ENCODE measurements around the gene EHD2. TPM values are rescaled to one million over a fixed set of nuclear protein-coding genes. Genes with fewer than 3 reads are reported as not detected.

EHD2 gene
- total RNA-seq, 1 donor from 2014 or later: 1.4 TPM

Other genes with a start within 250 kb of the EHD2 start
- gene SLC8A2, start 241.5 kb upstream of the EHD2 start, total RNA-seq: not detected in 2 replicates
- gene KPTN, start 229.2 kb upstream of the EHD2 start, total RNA-seq: 9.6 and 11.3 TPM in 2 replicates
- gene NAPA, start 198.4 kb upstream of the EHD2 start, total RNA-seq: 56.9 and 60.1 TPM in 2 replicates
- gene ZNF541, start 140.3 kb upstream of the EHD2 start, total RNA-seq: 0.09 and 0.46 TPM in 2 replicates
- gene BICRA, start 104.3 kb upstream of the EHD2 start, total RNA-seq: 12.0 and 12.2 TPM in 2 replicates
- gene NOP53, start 32.1 kb downstream of the EHD2 start, total RNA-seq: 266 and 269 TPM in 2 replicates
- gene SELENOW, start 65.3 kb downstream of the EHD2 start, total RNA-seq: 89.0 and 98.3 TPM in 2 replicates
- not detected in 2 replicates for gene TPRX1, start 91.1 kb downstream of the EHD2 start, total RNA-seq
- gene CRX, start 108.5 kb downstream of the EHD2 start, total RNA-seq: not detected in 2 replicates
- gene TPRX2, start 145.8 kb downstream of the EHD2 start, total RNA-seq: not detected in 2 replicates
- gene SULT2A1, start 172.9 kb downstream of the EHD2 start, total RNA-seq: not detected in 2 replicates

All from activated T-helper 2 cell treated with anti-CD3 and anti-CD28 coated beads, Interferon-gamma antibody, Interleukin-2, Interleukin-4, amounts not matched to agents 10 μg/mL and 5 μg/mL and 100 μg/mL, durations not matched to agents 14 hours and 24 hours and 36 hours (primary cell).